ENCODE measurements around the gene STX8.

STX8 gene

GRCh38 chr17:9512323-9513168, 63.1 kb downstream of the STX8 start:
- no peak for TF ChIP-seq CTCF (IDR thresholded peaks at IDR 0.05; ENCODE audit: control insufficient read depth, extremely low read depth, insufficient read depth)
- no peak overlapping the region for H3K4me3 ChIP-seq (ENCODE audit: low read depth, low read length)
- no peak for DNase-seq (ENCODE audit: low read depth)

- H3K4me3 ChIP-seq (ENCODE audit: low read depth, low read length) = no peak overlapping the region
- TF ChIP-seq CTCF (IDR thresholded peaks at IDR 0.05; ENCODE audit: control insufficient read depth, extremely low read depth, insufficient read depth) = no peak
- no peak for DNase-seq (ENCODE audit: low read depth)
These were observed 66.3 kb downstream of the STX8 start for GRCh38 chr17:9509236-9509816.

- no peak overlapping the region for H3K4me3 ChIP-seq (ENCODE audit: low read depth, low read length)
- no peak for DNase-seq (ENCODE audit: low read depth)
- TF ChIP-seq CTCF (IDR thresholded peaks at IDR 0.05; ENCODE audit: control insufficient read depth, extremely low read depth, insufficient read depth) = no peak
These were observed 76.6 kb downstream of the STX8 start for GRCh38 chr17:9499041-9499440.

- H3K4me3 ChIP-seq (ENCODE audit: low read depth, low read length) = no peak overlapping the region
- no peak for DNase-seq (ENCODE audit: low read depth)
- TF ChIP-seq CTCF (IDR thresholded peaks at IDR 0.05; ENCODE audit: control insufficient read depth, extremely low read depth, insufficient read depth) = no peak
These were observed 77.1 kb downstream of the STX8 start for GRCh38 chr17:9498490-9498889.

- no peak for TF ChIP-seq CTCF (IDR thresholded peaks at IDR 0.05; ENCODE audit: control insufficient read depth, extremely low read depth, insufficient read depth)
- no peak overlapping the region for H3K4me3 ChIP-seq (ENCODE audit: low read depth, low read length)
- no peak for DNase-seq (ENCODE audit: low read depth)
These were observed 87.1 kb downstream of the STX8 start for GRCh38 chr17:9488556-9488955.

- no peak for DNase-seq (ENCODE audit: low read depth)
- TF ChIP-seq CTCF (IDR thresholded peaks at IDR 0.05; ENCODE audit: control insufficient read depth, extremely low read depth, insufficient read depth) = no peak
- H3K4me3 ChIP-seq (ENCODE audit: low read depth, low read length) = no peak overlapping the region
These were observed 88.2 kb downstream of the STX8 start for GRCh38 chr17:9487406-9487805.

All from LNCaP clone FGC (cell line).